IMR-90 (cell line): ENCODE measurements around the gene SBF2. TPM values are rescaled to one million over a fixed set of nuclear protein-coding genes. Genes with fewer than 3 reads are reported as not detected.

Experiments
- ATAC-seq: fragments of 200-7000 bp; cut with Tn5 transposase; 2 replicates; pipeline ENCODE4 v1.9.1; 2020; ENCODE audit warnings: low read depth, mild to moderate bottlenecking, moderate library complexity
- BruUV-seq: library from RNA; stranded (reverse); fragments of 400-500 nt; replicated peaks from 2 replicates; lab custom pipeline; 2021; lab: Mats Ljungman, UMichigan
- CTCF ChIA-PET: fragments of 300-600 bp; formaldehyde crosslinking; extraction: SDS; loops from one replicate; lab custom pipeline; 2021; ENCODE audit warnings: antibody characterized with exemption; lab: Yijun Ruan, JAX
- POLR2A ChIA-PET: fragments of 300-600 bp; sonication (Branson Sonifier 250); formaldehyde crosslinking; loops from one replicate; lab custom pipeline; 2022; ENCODE audit warnings: antibody characterized with exemption; ENCODE audit not compliant: unreplicated experiment; lab: Charles Lee
- DNase-seq: peaks from one replicate; pipeline ENCODE4 v3.0.0; 2013
- H2AFZ ChIP-seq: replicated peaks from 2 replicates; pipeline ENCODE3; 2013; ENCODE audit warnings: low read length, mild to moderate bottlenecking; ENCODE audit not compliant: poor library complexity
- H2AK5ac ChIP-seq: 2 replicates; pipeline ENCODE4 v1.6.1; 2013; ENCODE audit warnings: low read depth, low read length, inconsistent platforms
- H2AK9ac ChIP-seq: replicated peaks from 2 replicates; pipeline ENCODE3; 2013; ENCODE audit warnings: mild to moderate bottlenecking, low read depth, low read length, moderate library complexity; ENCODE audit not compliant: poor library complexity
- H2BK120ac ChIP-seq: 2 replicates; pipeline ENCODE4 v1.6.1; 2013; ENCODE audit warnings: low read depth, low read length, inconsistent platforms
- H2BK15ac ChIP-seq: 3 replicates; pipeline ENCODE4 v1.6.1; 2013; ENCODE audit warnings: low read depth, low read length, inconsistent platforms
- H2BK20ac ChIP-seq: 2 replicates; pipeline ENCODE4 v1.6.1; 2013; ENCODE audit warnings: low read depth, mild to moderate bottlenecking, inconsistent platforms, low read length, moderate library complexity
- H2BK5ac ChIP-seq: 2 replicates; pipeline ENCODE4 v1.6.1; 2013; ENCODE audit warnings: mild to moderate bottlenecking, low read depth, low read length, inconsistent platforms; ENCODE audit not compliant: poor library complexity, severe bottlenecking
- H3K14ac ChIP-seq: replicated peaks from 2 replicates; pipeline ENCODE4 v1.6.1; 2013; ENCODE audit warnings: low read depth, low read length, inconsistent platforms
- H3K18ac ChIP-seq: 2 replicates; pipeline ENCODE4 v1.6.1; 2013; ENCODE audit warnings: low read depth, low read length, control low read depth
- H3K23ac ChIP-seq: 2 replicates; pipeline ENCODE4 v1.6.1; 2013; ENCODE audit warnings: low read depth, low read length, inconsistent platforms
- H3K27ac ChIP-seq: 2 replicates; pipeline ENCODE4 v1.5.1; 2013; ENCODE audit warnings: mild to moderate bottlenecking, control low read depth, low read length; ENCODE audit not compliant: insufficient read depth
- H3K27me3 ChIP-seq: 2 replicates; pipeline ENCODE4 v1.6.1; 2013; ENCODE audit warnings: low read length; ENCODE audit not compliant: control insufficient read depth, insufficient read depth
- H3K36me3 ChIP-seq: 2 replicates; pipeline ENCODE4 v1.6.1; 2013; ENCODE audit warnings: low read length, mixed read lengths; ENCODE audit not compliant: control insufficient read depth, insufficient read depth
- H3K4ac ChIP-seq: 2 replicates; pipeline ENCODE4 v1.6.1; 2013; ENCODE audit warnings: low read depth, low read length, inconsistent platforms
- H3K4me1 ChIP-seq: 2 replicates; pipeline ENCODE4 v1.6.1; 2013; ENCODE audit warnings: low read length, mixed read lengths; ENCODE audit not compliant: control insufficient read depth, insufficient read depth
- H3K4me2 ChIP-seq: 2 replicates; pipeline ENCODE4 v1.6.1; 2013; ENCODE audit warnings: low read depth, mild to moderate bottlenecking, control low read depth, low read length, moderate library complexity
- H3K4me3 ChIP-seq: 2 replicates; pipeline ENCODE4 v1.5.1; 2013; ENCODE audit warnings: low read depth, mild to moderate bottlenecking, control low read depth, low read length, moderate library complexity; ENCODE audit not compliant: insufficient read depth
- H3K56ac ChIP-seq: 2 replicates; pipeline ENCODE4 v1.6.1; 2013; ENCODE audit warnings: low read length, inconsistent platforms; ENCODE audit not compliant: insufficient read depth; ENCODE audit errors: extremely low read depth
- H3K79me1 ChIP-seq, 2 experiments: 2 replicates each; pipeline ENCODE4 v1.6.1; 2013; ENCODE audit warnings: low read length in 2 of 2, inconsistent platforms in 1 of 2, low read depth in 1 of 2
- H3K9ac ChIP-seq: 2 replicates; pipeline ENCODE4 v1.6.1; 2013; ENCODE audit warnings: low read depth, low read length, control low read depth
- H3K9me1 ChIP-seq: 2 replicates; pipeline ENCODE4 v1.6.1; 2013; ENCODE audit warnings: low read length, inconsistent platforms; ENCODE audit not compliant: insufficient read depth
- H3K9me3 ChIP-seq: 2 replicates; pipeline ENCODE4 v1.6.1; 2013; ENCODE audit warnings: low read length; ENCODE audit not compliant: control insufficient read depth, insufficient read depth
- H4K20me1 ChIP-seq: 2 replicates; pipeline ENCODE4 v1.6.1; 2013; ENCODE audit warnings: low read length, inconsistent platforms; ENCODE audit not compliant: insufficient read depth
- H4K5ac ChIP-seq: 2 replicates; pipeline ENCODE4 v1.6.1; 2013; ENCODE audit warnings: mild to moderate bottlenecking, low read depth, low read length, control low read depth
- H4K8ac ChIP-seq, 2 experiments: 2 replicates each; pipeline ENCODE4 v1.6.1; 2013; ENCODE audit warnings: low read depth in 2 of 2, low read length in 2 of 2, control low read depth in 1 of 2, inconsistent platforms in 1 of 2
- H4K91ac ChIP-seq: 2 replicates; pipeline ENCODE4 v1.6.1; 2013; ENCODE audit warnings: low read depth, low read length, inconsistent platforms; ENCODE audit not compliant: insufficient read depth
- BHLHE40 ChIP-seq: fragments of 150-350 bp; IDR thresholded peaks from 2 replicates; pipeline ENCODE4 v1.6.1; 2016; ENCODE audit warnings: mild to moderate bottlenecking, low read depth, low read length
- CEBPB ChIP-seq: IDR thresholded peaks from 2 replicates; pipeline ENCODE4 v1.6.1; 2012; ENCODE audit warnings: low read depth, low read length, improper control_type of control experiment
- FOS ChIP-seq: fragments of 150-350 bp; IDR thresholded peaks from 2 replicates; pipeline ENCODE4 v1.6.1; 2016; ENCODE audit warnings: low read depth, low read length
- MAFK ChIP-seq: IDR thresholded peaks from 2 replicates; pipeline ENCODE4 v1.6.1; 2012; ENCODE audit warnings: low read depth, low read length, improper control_type of control experiment
- MAZ ChIP-seq: IDR thresholded peaks from 2 replicates; pipeline ENCODE4 v1.6.1; 2012; ENCODE audit warnings: low read depth, mild to moderate bottlenecking, low read length, improper control_type of control experiment, moderate library complexity, borderline replicate concordance
- MXI1 ChIP-seq: IDR thresholded peaks from 2 replicates; pipeline ENCODE4 v1.6.1; 2012; ENCODE audit warnings: low read depth, mild to moderate bottlenecking, low read length, moderate library complexity, borderline replicate concordance
- NFE2L2 ChIP-seq: fragments of 150-350 bp; IDR thresholded peaks from 2 replicates; pipeline ENCODE4 v1.6.1; 2016; ENCODE audit warnings: low read depth, mild to moderate bottlenecking, low read length
- POLR2A ChIP-seq: IDR thresholded peaks from 2 replicates; pipeline ENCODE4 v1.6.1; 2012; ENCODE audit warnings: mild to moderate bottlenecking, low read depth, low read length
- RAD21 ChIP-seq: IDR thresholded peaks from 2 replicates; pipeline ENCODE4 v1.6.1; 2012; ENCODE audit warnings: low read length, improper control_type of control experiment
- RCOR1 ChIP-seq: IDR thresholded peaks from 2 replicates; pipeline ENCODE4 v1.6.1; 2012; ENCODE audit warnings: mild to moderate bottlenecking, low read length, improper control_type of control experiment; ENCODE audit not compliant: insufficient replicate concordance
- RFX5 ChIP-seq: IDR thresholded peaks from 2 replicates; pipeline ENCODE4 v1.8.0; 2012; ENCODE audit warnings: low read depth, mild to moderate bottlenecking, low read length, moderate library complexity
- SMC3 ChIP-seq: fragments of 150-350 bp; IDR thresholded peaks from 2 replicates; pipeline ENCODE4 v1.6.1; 2016; ENCODE audit warnings: low read depth, mild to moderate bottlenecking, antibody characterized with exemption, low read length, moderate library complexity
- WGBS, 2 experiments: methylation state at CpG; one replicate each; pipeline versions ENCODE4 v1.1.5 to v1.1.7; 2013; ENCODE audit warnings: missing lambda C conversion rate in 2 of 2; ENCODE audit not compliant: insufficient read length in 1 of 2; ENCODE audit errors: extremely low coverage in 2 of 2; 5-methylcytosine and 5-hydroxymethylcytosine counted together
- dilution Hi-C: fragments of 300-500 bp; cut with HindIII; formaldehyde crosslinking; loops from one replicate; pipeline ENCODE4 v1.14.3; 2018; ENCODE audit warnings: low sequenced_read_pairs; ENCODE audit not compliant: unreplicated experiment
- in situ Hi-C: fragments of 300-500 bp; cut with MboI; formaldehyde crosslinking; loops from 3 replicates; pipeline ENCODE4 v1.14.3; 2019; ENCODE audit warnings: low sequenced_read_pairs, inconsistent platforms, mixed read lengths
- intact Hi-C: fragments of 100-400 bp; cut with micrococcal nuclease; formaldehyde crosslinking; loops from 2 replicates; pipeline ENCODE4 v1.10.0; 2022
- polyA plus RNA-seq, 3 experiments: library from polyadenylated mRNA; depleted of rRNA; stranded (reverse); fragments of >200 nt; gene quantifications; 2 replicates each; pipeline ENCODE4 v1.2.3, GENCODE V29; 2012; ENCODE audit warnings: low replicate concordance in 1 of 3
- total RNA-seq: library from RNA; depleted of rRNA; stranded (reverse); fragments of >200 nt; gene quantifications from 2 replicates; pipeline ENCODE4 v1.2.3, GENCODE V29; 2012
- TF ChIP-seq, protein P1 (sequence below): fragments of 150-350 bp; IDR thresholded peaks from 2 replicates; pipeline ENCODE4 v1.6.1; 2016; ENCODE audit warnings: low read depth, mild to moderate bottlenecking, low read length, moderate library complexity, borderline replicate concordance
- TF ChIP-seq, protein P2 (sequence below): fragments of 150-350 bp; IDR thresholded peaks from 2 replicates; pipeline ENCODE4 v1.6.1; 2017; ENCODE audit warnings: mild to moderate bottlenecking, antibody characterized with exemption, low read length, low read depth
- TF ChIP-seq, protein P3 (sequence below): conservative IDR thresholded peaks from 2 replicates; pipeline ENCODE4 v1.5.1; 2012; ENCODE audit warnings: mild to moderate bottlenecking, low read depth, low read length, improper control_type of control experiment

Gene SBF2
- total and polyA plus RNA-seq, 2 of the 4 experiments (the other 2 are of a cell fraction): 23.8 to 51.8 TPM

DNA sequence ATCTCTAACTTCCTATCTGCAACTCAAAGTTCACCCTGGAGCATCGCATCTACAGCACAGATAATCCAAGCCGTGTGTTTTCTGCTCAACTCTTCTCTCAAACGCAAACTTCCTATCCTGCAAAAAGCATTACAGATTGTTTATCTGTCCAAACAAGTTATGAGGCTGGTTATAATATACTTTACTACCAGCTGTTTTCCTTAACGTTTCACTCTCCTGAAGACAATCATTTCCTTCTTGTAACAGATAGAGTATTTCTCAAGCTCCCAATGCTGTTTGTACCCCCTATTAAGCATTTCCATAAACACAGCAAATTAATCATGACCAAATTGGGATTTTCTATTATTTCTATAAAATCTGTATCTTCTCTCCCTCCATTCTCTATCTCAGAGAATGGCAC is 84.7 kb downstream of the SBF2 start:
- Histone ChIP-seq H2BK20ac (no peak overlapping the region), H2BK15ac (no peak overlapping the region), H3K36me3 (no peaks in the 10 kb centered on the region; the same call in 1 of the 2 replicates), H2BK5ac (no peak overlapping the region), H4K8ac (no peak overlapping the region), H4K20me1 (peaks cover 11% of the 10 kb centered on the region; the same call in 1 of the 2 replicates), H3K4ac (no peak overlapping the region), H2AFZ (no peak overlapping the region), H3K4me2 (peak overlapping the region; percentile 59; the same call in 1 of the 2 replicates), H3K4me1 (peaks cover 7% of the 10 kb centered on the region), H3K4me3 (no peak overlapping the region), H3K23ac (no peak overlapping the region), H2AK5ac (no peak overlapping the region), H2AK9ac (no peak overlapping the region), H3K9ac (no peak overlapping the region), H3K27me3 (no peaks in the 10 kb centered on the region), H3K9me3 (no peaks in the 10 kb centered on the region), H3K18ac (no peak overlapping the region; the same call in 1 of the 2 replicates), H4K91ac (no peak overlapping the region), H2BK120ac (no peak overlapping the region), H3K14ac (no peak overlapping the region), H3K27ac (no peak overlapping the region), H3K56ac (no peak overlapping the region), H4K5ac (0 out of 2 replicates have a peak overlapping the region, but pooled peaks have one; percentile 22), H3K79me1 (peaks cover 18 to 69% of the 10 kb centered on the region in 2 experiments), H3K9me1 (0 out of 2 replicates have a peak, but pooled peaks cover 7% of the 10 kb centered on the region)
- WGBS, 2 experiments: 67% methylated on average over 1 of the region's 4 CpGs; no CpG with 5 or more reads in 1 of the 2 experiments
- TF ChIP-seq, protein P1, sequence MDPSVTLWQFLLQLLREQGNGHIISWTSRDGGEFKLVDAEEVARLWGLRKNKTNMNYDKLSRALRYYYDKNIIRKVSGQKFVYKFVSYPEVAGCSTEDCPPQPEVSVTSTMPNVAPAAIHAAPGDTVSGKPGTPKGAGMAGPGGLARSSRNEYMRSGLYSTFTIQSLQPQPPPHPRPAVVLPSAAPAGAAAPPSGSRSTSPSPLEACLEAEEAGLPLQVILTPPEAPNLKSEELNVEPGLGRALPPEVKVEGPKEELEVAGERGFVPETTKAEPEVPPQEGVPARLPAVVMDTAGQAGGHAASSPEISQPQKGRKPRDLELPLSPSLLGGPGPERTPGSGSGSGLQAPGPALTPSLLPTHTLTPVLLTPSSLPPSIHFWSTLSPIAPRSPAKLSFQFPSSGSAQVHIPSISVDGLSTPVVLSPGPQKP: no peak
- TF ChIP-seq CEBPB: no peak
- TF ChIP-seq, protein P2, sequence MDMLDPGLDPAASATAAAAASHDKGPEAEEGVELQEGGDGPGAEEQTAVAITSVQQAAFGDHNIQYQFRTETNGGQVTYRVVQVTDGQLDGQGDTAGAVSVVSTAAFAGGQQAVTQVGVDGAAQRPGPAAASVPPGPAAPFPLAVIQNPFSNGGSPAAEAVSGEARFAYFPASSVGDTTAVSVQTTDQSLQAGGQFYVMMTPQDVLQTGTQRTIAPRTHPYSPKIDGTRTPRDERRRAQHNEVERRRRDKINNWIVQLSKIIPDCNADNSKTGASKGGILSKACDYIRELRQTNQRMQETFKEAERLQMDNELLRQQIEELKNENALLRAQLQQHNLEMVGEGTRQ: no peak
- TF ChIP-seq RAD21: no peak
- TF ChIP-seq, protein P3, sequence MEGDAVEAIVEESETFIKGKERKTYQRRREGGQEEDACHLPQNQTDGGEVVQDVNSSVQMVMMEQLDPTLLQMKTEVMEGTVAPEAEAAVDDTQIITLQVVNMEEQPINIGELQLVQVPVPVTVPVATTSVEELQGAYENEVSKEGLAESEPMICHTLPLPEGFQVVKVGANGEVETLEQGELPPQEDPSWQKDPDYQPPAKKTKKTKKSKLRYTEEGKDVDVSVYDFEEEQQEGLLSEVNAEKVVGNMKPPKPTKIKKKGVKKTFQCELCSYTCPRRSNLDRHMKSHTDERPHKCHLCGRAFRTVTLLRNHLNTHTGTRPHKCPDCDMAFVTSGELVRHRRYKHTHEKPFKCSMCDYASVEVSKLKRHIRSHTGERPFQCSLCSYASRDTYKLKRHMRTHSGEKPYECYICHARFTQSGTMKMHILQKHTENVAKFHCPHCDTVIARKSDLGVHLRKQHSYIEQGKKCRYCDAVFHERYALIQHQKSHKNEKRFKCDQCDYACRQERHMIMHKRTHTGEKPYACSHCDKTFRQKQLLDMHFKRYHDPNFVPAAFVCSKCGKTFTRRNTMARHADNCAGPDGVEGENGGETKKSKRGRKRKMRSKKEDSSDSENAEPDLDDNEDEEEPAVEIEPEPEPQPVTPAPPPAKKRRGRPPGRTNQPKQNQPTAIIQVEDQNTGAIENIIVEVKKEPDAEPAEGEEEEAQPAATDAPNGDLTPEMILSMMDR: no peak
- TF ChIP-seq RCOR1: no peak
- no peak for TF ChIP-seq MXI1
- TF ChIP-seq RFX5: no peak
- TF ChIP-seq BHLHE40: no peak
- TF ChIP-seq NFE2L2: no peak
- TF ChIP-seq POLR2A: no peak
- TF ChIP-seq SMC3: no peak
- TF ChIP-seq MAZ: no peak
- no peak for TF ChIP-seq FOS
- TF ChIP-seq MAFK: no peak
- POLR2A ChIA-PET: no interaction called here
- intact Hi-C loops: loop anchor here (10.0 kb wide), 1 partner anchor 455 kb away; no protein-coding TSS in a partner anchor
- BruUV-seq: no TSS peak
- ATAC-seq (no peak; the same call in 1 of the 2 replicates), DNase-seq (no peak)
- CTCF ChIA-PET: interaction anchor here (0.8 to 1.4 kb wide), 2 partner anchors 11 to 95 kb away, joined by 4 read pairs; partner anchors contain the start of gene ADM
- in situ Hi-C loops: loop anchor here (5.0 to 25.0 kb wide), 2 partner anchors 93 to 528 kb away; no protein-coding TSS in a partner anchor
- dilution Hi-C loops: no loop called here
